GM12801 (cell line): ENCODE data around the gene PSMC1.

ENCODE experiments used
- TF ChIP-seq, protein P1 (sequence below): IDR thresholded peaks from one replicate; pipeline ENCODE4 v1.5.1; 2011; ENCODE audit warnings: control low read depth; ENCODE audit not compliant: insufficient read length; ENCODE audit errors: extremely low read depth

PSMC1 gene

DNA sequence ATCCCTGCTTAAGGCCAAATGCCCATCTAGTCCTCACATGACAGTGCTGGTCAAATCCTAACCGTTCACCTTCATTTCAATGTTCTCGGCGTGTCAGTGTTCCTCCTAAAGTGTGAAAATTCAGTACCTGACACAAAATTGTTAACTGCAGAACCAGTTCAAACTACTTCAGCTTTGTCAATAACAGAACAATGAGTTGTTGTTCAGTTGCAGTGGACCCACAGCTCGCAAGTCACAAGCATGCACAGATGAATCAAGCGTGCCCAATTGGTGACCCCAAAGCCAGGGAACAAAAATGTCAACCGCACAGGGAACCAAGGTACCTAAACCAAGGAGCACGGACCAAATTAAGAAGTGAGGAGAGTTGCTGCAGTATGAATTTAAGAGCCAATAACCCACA is 52.2 kb downstream of the PSMC1 start:
- TF ChIP-seq, protein P1, sequence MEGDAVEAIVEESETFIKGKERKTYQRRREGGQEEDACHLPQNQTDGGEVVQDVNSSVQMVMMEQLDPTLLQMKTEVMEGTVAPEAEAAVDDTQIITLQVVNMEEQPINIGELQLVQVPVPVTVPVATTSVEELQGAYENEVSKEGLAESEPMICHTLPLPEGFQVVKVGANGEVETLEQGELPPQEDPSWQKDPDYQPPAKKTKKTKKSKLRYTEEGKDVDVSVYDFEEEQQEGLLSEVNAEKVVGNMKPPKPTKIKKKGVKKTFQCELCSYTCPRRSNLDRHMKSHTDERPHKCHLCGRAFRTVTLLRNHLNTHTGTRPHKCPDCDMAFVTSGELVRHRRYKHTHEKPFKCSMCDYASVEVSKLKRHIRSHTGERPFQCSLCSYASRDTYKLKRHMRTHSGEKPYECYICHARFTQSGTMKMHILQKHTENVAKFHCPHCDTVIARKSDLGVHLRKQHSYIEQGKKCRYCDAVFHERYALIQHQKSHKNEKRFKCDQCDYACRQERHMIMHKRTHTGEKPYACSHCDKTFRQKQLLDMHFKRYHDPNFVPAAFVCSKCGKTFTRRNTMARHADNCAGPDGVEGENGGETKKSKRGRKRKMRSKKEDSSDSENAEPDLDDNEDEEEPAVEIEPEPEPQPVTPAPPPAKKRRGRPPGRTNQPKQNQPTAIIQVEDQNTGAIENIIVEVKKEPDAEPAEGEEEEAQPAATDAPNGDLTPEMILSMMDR = no peak

DNA sequence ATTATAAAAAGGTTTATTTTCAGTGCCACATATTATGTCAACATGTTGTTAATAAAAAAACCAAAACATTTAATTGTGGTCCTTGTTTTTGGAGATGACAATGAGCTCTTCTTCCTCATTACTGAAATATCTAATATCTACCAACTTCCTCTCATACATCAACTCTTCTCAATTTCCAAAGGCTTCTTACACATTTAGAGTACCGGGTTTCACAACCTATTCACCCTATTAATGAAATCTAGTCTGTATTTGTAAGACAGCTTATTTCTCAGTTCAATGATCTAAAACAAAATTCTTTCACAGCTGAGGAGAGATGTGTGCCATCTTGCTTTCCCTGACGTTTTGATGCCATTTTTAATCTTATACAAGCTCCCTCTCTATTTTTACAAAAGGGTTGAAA is 60.9 kb downstream of the PSMC1 start:
- TF ChIP-seq, protein P1 = no peak

DNA sequence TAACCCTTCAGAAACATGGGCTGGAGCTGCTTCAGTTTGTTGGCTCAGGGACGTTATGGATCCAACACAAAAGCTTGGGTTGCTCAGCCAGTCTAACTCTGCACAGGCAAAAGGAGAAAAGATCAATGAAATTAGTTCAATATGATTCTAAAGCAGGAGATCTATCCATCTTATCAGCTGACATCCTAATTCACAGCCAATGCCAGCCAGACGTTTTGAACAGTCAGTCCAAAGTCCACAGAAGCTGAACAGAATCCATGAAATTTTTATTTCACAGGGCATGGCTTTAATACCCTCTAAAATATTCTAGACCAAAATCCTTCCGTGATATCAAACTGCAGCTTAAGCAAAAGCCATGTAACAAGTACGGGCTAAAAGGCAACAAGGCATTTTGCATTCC is 61.7 kb downstream of the PSMC1 start:
- TF ChIP-seq, protein P1 = no peak

DNA sequence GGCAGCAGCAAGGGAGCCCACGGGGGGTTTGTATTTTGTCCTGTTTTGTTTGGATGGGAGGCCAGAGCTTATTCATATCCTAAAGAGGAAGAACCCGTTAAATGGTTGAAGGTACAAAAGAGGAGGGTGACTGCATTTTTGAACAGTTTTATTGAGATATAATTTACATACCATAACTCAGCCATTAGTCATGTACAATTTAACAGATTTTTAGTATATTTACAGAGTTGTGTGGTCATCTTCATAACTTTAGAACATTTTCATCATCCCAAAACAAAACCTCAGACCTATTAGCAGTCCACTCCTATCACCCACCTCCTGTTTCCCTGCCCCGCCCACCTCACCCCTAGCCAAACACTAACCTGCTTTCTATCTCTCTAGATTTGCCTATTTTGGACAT is 62.8 kb downstream of the PSMC1 start:
- TF ChIP-seq, protein P1 = no peak

DNA sequence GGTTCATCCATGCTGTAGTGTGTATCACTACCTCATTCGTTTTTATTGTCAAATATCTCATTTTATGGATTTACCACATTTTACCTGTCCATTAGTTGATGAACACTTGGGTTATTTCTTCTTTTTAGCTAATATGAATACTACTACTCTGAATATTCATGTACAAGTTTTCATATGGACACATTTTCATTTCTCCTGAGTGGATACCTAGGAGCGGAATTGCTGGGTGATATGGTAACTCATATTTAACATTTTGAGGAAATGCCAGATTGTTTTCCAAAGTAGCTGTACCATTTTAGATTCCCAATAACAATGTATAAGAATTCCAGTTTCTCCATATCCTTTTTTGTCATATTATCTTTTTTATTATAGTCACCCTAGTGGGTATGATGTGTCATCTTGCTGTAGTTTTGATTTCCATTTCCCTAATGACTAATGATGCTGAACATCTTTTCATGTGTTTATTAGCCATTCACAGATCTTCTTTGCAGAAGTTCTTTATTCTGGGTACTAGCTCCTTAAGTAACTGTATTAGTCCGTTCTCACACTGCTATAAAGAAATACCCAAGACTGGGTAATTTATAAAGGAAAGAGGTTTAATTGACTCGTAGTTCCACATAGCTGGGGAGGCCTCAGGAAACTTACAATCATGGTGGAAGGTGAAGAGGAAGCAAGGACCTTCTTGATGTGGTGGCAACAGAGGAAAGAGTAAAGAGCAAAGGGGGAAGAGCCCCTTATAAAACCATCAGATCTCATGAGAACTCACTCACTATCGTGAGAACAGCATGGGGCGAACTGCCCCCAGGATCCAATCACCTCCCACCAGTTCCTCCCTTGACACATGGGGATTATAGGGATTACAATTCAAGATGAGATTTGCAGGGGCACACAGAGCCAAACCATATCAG is 63.5 kb downstream of the PSMC1 start:
- TF ChIP-seq, protein P1 = no peak

DNA sequence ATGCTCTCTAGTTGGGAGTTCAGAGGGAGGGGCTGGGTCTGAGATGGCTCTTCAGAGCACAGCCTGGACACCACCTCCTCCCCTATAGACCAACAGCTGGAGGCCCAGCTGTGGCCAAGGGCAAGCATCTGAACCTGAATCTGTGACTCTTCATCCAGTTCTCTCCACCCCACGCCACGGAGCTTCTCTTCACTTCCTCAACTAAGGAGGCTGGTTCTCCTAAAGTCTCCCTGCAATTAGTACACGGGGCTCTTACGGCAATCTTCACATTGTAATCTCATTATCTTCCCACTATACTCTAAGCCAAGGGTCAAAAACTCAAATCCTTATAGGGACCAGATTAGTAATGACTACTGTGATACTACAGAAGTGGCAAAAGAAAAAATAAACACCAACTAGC is 65.5 kb downstream of the PSMC1 start:
- TF ChIP-seq, protein P1 = no peak
